Measurements from ENCODE around the gene ADGRF1.

- TF ChIP-seq CTCF (IDR thresholded peaks at IDR 0.05) = no peak
- no peak for TF ChIP-seq BHLHE40 (IDR thresholded peaks at IDR 0.05; ENCODE audit: low read depth, low read length)
- TF ChIP-seq HMGXB4 (CRISPR knock-in tag; IDR thresholded peaks at IDR 0.05; ENCODE audit: borderline replicate concordance) = no peak
- no peak for TF ChIP-seq POLR2A (IDR thresholded peaks at IDR 0.05; ENCODE audit: low read length)
- TF ChIP-seq EP300 (IDR thresholded peaks at IDR 0.05) = no peak
- no peak for TF ChIP-seq EHMT2 (IDR thresholded peaks at IDR 0.05; ENCODE audit: low read depth)
- no peak for TF ChIP-seq KDM1A (IDR thresholded peaks at IDR 0.05; ENCODE audit: low read depth)
- no peak for TF ChIP-seq JUN (IDR thresholded peaks at IDR 0.05)
- no peak for TF ChIP-seq USF2 (IDR thresholded peaks at IDR 0.05)
Observed at GRCh38 chr6:47084610-47085009, 42.5 kb upstream of the ADGRF1 start.

All from A549 (cell line).